ENCODE results near the gene ASF1A. TPM values are rescaled to one million over a fixed set of nuclear protein-coding genes. Genes with fewer than 3 reads are reported as not detected.
"Not testable (repeated sequence)": the region's sequence is repeated elsewhere in the genome, so short reads cannot be mapped to it uniquely, and the experiment has no call there.

Gene ASF1A
- total RNA-seq (2014; rRNA removed; shearing (Covaris generic); ENCODE audit: low replicate concordance) = 14.1 and 21.2 TPM in 2 replicates

GRCh38 chr6:118893807-118894424, at the start of gene ASF1A:
ASF1A (plus strand) TSS chr6:118894152; CDS start chr6:118894414, 262 bp downstream.
- peak within 1 kb of the TSS; percentile 90 for H3K4me3 ChIP-seq
- peak; percentile 97 for DNase-seq
- no peaks in the 10 kb centered on the region for H3K9me3 ChIP-seq

GRCh38 chr6:118844915-118845314, 49.0 kb upstream of the ASF1A start:
- no peak for DNase-seq

More at GRCh38 chr6:118893807-118894424, at the start of gene ASF1A:
- H3K27me3 ChIP-seq = no peaks in the 10 kb centered on the region
- H3K36me3 ChIP-seq = peaks cover 11% of the 10 kb centered on the region

GRCh38 chr6:118853408-118853807, 40.5 kb upstream of the ASF1A start:
- Histone ChIP-seq H3K4me3 (no peak overlapping the region), H3K9me3 (no peaks in the 10 kb centered on the region), H3K36me3 (no peaks in the 10 kb centered on the region), H3K27me3 (no peaks in the 10 kb centered on the region)
- DNase-seq = no peak

More at GRCh38 chr6:118844915-118845314, 49.0 kb upstream of the ASF1A start:
- Histone ChIP-seq H3K27me3 (no peaks in the 10 kb centered on the region), H3K4me3 (no peak overlapping the region), H3K36me3 (no peaks in the 10 kb centered on the region; the same call in 1 of the 2 replicates), H3K9me3 (no peaks in the 10 kb centered on the region; the same call in 1 of the 2 replicates)

- Histone ChIP-seq H3K9me3 (no peaks in the 10 kb centered on the region), H3K27me3 (no peaks in the 10 kb centered on the region), H3K36me3 (no peaks in the 10 kb centered on the region; the same call in 1 of the 2 replicates), H3K4me3 (no peak overlapping the region)
- DNase-seq = no peak
These were observed 37.7 kb upstream of the ASF1A start for GRCh38 chr6:118856301-118856700.

GRCh38 chr6:118859517-118860064, 34.4 kb upstream of the ASF1A start:
- peaks cover 3% of the 10 kb centered on the region; the same call in 1 of the 2 replicates for H3K36me3 ChIP-seq
- DNase-seq = no peak
- no peaks in the 10 kb centered on the region for H3K9me3 ChIP-seq
- H3K27me3 ChIP-seq = no peaks in the 10 kb centered on the region
- H3K4me3 ChIP-seq = no peak overlapping the region

- Histone ChIP-seq H3K27me3 (no peaks in the 10 kb centered on the region), H3K36me3 (peaks cover 3% of the 10 kb centered on the region; the same call in 1 of the 2 replicates), H3K4me3 (no peak overlapping the region), H3K9me3 (no peaks in the 10 kb centered on the region)
- DNase-seq = no peak
These were observed 33.6 kb upstream of the ASF1A start for GRCh38 chr6:118860363-118860762.

- DNase-seq = no peak
- no peaks in the 10 kb centered on the region for H3K27me3 ChIP-seq
- H3K9me3 ChIP-seq = no peaks in the 10 kb centered on the region
These were observed 33.1 kb upstream of the ASF1A start for GRCh38 chr6:118860880-118861279.

GRCh38 chr6:118862443-118862842, 31.5 kb upstream of the ASF1A start:
- H3K9me3 ChIP-seq = peaks cover 2% of the 10 kb centered on the region
- H3K36me3 ChIP-seq = peaks cover 3% of the 10 kb centered on the region; the same call in 1 of the 2 replicates
- no peaks in the 10 kb centered on the region for H3K27me3 ChIP-seq
- H3K4me3 ChIP-seq = no peak overlapping the region
- DNase-seq = no peak

More at GRCh38 chr6:118860880-118861279, 33.1 kb upstream of the ASF1A start:
- Histone ChIP-seq H3K4me3 (no peak overlapping the region), H3K36me3 (peaks cover 3% of the 10 kb centered on the region; the same call in 1 of the 2 replicates)

- Histone ChIP-seq H3K27me3 (no peaks in the 10 kb centered on the region), H3K36me3 (peaks cover 3% of the 10 kb centered on the region; the same call in 1 of the 2 replicates), H3K9me3 (peaks cover 2% of the 10 kb centered on the region), H3K4me3 (no peak overlapping the region)
- DNase-seq = no peak
These were observed 29.4 kb upstream of the ASF1A start for GRCh38 chr6:118864341-118865099.

GRCh38 chr6:118865100-118865391, 28.9 kb upstream of the ASF1A start:
- peaks cover 2% of the 10 kb centered on the region for H3K9me3 ChIP-seq
- H3K4me3 ChIP-seq = no peak overlapping the region
- H3K36me3 ChIP-seq = peaks cover 3% of the 10 kb centered on the region; the same call in 1 of the 2 replicates
- DNase-seq = no peak
- no peaks in the 10 kb centered on the region for H3K27me3 ChIP-seq

- peaks cover 2% of the 10 kb centered on the region for H3K9me3 ChIP-seq
- no peaks in the 10 kb centered on the region for H3K27me3 ChIP-seq
- DNase-seq = no peak
These were observed 26.8 kb upstream of the ASF1A start for GRCh38 chr6:118867181-118867580.

GRCh38 chr6:118868901-118869300, 25.1 kb upstream of the ASF1A start:
- H3K9me3 ChIP-seq, H3K4me3 ChIP-seq, H3K27me3 ChIP-seq, DNase-seq, H3K36me3 ChIP-seq: not testable (repeated sequence)

More at GRCh38 chr6:118867181-118867580, 26.8 kb upstream of the ASF1A start:
- no peak overlapping the region for H3K4me3 ChIP-seq
- peaks cover 3% of the 10 kb centered on the region; the same call in 1 of the 2 replicates for H3K36me3 ChIP-seq

GRCh38 chr6:118869350-118869749, 24.6 kb upstream of the ASF1A start:
- no peak for DNase-seq
- Histone ChIP-seq H3K4me3 (no peak overlapping the region), H3K27me3 (no peaks in the 10 kb centered on the region), H3K9me3 (peaks cover 2% of the 10 kb centered on the region), H3K36me3 (no peaks in the 10 kb centered on the region)

GRCh38 chr6:118869894-118870589, 23.9 kb upstream of the ASF1A start:
- peaks cover 2% of the 10 kb centered on the region for H3K9me3 ChIP-seq
- DNase-seq = no peak

GRCh38 chr6:118871331-118871730, 22.6 kb upstream of the ASF1A start:
- Histone ChIP-seq H3K27me3 (no peaks in the 10 kb centered on the region), H3K9me3 (peaks cover 2% of the 10 kb centered on the region), H3K36me3 (peaks cover 2% of the 10 kb centered on the region; the same call in 1 of the 2 replicates), H3K4me3 (no peak overlapping the region)
- no peak for DNase-seq

More at GRCh38 chr6:118869894-118870589, 23.9 kb upstream of the ASF1A start:
- Histone ChIP-seq H3K4me3 (no peak overlapping the region), H3K27me3 (no peaks in the 10 kb centered on the region), H3K36me3 (peaks cover 2% of the 10 kb centered on the region; the same call in 1 of the 2 replicates)

GRCh38 chr6:118872318-118872717, 21.6 kb upstream of the ASF1A start:
- Histone ChIP-seq H3K9me3 (no peaks in the 10 kb centered on the region; the same call in 1 of the 2 replicates), H3K36me3 (peaks cover 3% of the 10 kb centered on the region), H3K4me3 (no peak overlapping the region), H3K27me3 (no peaks in the 10 kb centered on the region)
- no peak for DNase-seq

All from MG63 (cell line).